Embryonic facial prominence (tissue), 1 donor: ENCODE results near the gene FNDC3B.

Experiments
- DNase-seq: peaks from one replicate; pipeline ENCODE4 v3.0.0-alpha.2; 2016; ENCODE audit errors: extremely low spot score

The FNDC3B gene

GRCh38 chr3:172310428-172310760 lies 271.0 kb downstream of the FNDC3B start:
- no peak for DNase-seq

DNA sequence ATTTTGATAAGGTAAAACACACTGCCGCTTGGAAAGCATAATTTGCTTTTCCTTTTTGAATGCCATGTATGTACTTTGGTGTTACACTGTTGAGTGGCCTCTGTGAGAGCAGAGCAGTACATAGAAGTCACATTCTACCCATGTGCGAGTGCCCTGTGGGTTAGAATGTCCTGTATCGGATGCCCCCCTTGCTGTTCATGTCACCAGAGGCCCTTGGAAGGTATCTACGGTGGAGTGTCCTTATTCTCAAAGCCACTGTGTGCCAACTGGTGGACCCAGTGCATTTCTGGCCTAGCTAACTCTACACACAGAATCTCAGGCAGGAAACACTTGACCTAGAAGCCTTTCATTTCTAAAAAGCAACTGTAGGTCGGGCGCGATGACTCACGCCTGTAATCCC lies 271.8 kb downstream of the FNDC3B start:
- DNase-seq, result no peak

DNA sequence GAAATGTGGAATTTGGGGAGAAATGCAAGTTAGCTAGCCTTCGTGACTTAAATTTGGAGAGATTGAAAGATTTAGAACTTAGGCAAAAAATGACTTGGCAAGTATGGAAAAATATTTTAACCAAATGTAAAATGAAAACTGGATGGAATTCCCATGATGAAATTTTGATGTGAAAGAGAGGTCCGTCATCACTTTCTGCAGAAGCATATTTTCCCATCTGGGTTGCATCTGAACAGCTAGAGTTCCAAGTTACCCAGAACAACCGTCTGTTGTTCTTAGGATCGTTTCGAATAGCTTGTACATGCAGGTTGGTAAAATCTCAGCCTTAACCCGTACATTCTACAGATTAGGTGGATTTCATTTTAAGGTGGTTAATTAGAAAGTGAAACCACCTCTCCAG lies 272.6 kb downstream of the FNDC3B start:
- DNase-seq, result no peak

- no peak for DNase-seq
Measured at GRCh38 chr3:172312711-172313110, 273.3 kb downstream of the FNDC3B start.

- no peak for DNase-seq
Measured at GRCh38 chr3:172313671-172314070, 274.3 kb downstream of the FNDC3B start.

DNA sequence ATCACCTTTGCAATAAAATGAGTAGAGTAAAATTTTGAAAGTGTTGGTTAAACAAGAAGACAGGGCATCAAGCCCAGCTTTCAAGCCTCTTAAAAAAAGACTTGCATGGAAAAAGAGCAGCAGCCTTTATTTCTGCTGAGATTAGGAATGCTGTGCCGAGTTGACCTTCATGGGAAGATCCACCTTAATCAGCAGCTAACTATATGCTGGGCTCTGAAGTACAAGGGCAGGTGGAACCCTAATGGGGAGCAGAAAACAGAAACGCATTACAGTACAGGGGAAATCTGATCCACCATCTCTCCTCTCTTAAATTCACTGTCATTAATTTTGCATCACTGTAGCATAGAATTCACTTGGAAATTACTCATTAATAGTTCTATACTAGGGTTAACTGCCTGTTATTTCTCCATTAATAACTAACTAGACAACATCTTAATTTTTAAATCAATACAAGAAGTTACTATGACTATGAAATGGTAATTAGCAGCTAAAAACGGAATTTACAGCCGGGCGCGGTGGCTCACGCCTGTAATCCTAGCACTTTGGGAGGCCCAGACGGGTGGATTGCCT lies 275.3 kb downstream of the FNDC3B start:
- DNase-seq, result no peak

- DNase-seq, result no peak
Measured at GRCh38 chr3:172315401-172316091, 276.2 kb downstream of the FNDC3B start.

DNA sequence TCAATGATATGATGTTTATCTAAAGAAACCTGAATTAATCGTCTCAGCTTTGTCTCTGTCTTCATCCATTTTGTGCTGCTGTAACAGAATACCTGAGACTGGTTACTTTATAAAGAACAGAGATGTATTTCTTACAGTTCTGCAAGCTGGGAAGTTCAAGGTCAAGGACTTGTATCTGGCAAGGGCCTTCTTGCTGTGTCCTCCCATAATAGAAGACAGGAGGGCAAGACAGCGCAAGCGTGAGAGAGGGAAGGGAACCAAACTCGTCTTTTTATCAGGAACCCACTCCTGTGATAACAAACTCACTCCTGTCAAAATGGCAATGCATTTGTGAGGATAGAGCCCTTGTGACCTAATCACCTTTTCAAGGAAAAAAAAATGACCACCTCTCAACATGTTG lies 277.4 kb downstream of the FNDC3B start:
- no peak for DNase-seq

- no peak for DNase-seq
Measured at GRCh38 chr3:172317481-172317880, 278.1 kb downstream of the FNDC3B start.

GRCh38 chr3:172317984-172318383 lies 278.6 kb downstream of the FNDC3B start:
- no peak for DNase-seq

- no peak for DNase-seq
Measured at GRCh38 chr3:172319595-172319994, 280.2 kb downstream of the FNDC3B start.

- no peak for DNase-seq
Measured at GRCh38 chr3:172320468-172320867, 281.1 kb downstream of the FNDC3B start.

DNA sequence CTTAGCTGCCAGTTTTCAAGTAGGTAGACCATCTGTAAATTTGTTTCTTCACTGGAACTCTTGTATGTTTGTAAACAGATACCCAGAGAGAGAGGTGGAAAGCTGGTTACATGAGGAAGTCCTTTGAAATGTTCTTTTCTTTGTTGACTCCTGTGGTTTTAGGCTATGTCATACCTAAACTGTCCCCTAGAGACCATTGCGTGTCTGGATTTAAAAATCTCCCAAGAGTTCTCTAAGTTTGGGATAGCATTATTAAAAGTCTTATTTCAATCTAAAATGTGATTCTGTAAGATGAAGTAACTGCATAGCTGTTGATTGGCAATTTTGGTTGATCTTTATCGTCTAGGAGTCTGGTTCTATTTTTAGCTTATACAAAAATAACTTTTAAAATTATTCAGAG lies 281.7 kb downstream of the FNDC3B start:
- DNase-seq, result no peak

- DNase-seq, result no peak
Measured at GRCh38 chr3:172323894-172324610, 284.7 kb downstream of the FNDC3B start.

- no peak for DNase-seq
Measured at GRCh38 chr3:172324611-172325203, 285.3 kb downstream of the FNDC3B start.

DNA sequence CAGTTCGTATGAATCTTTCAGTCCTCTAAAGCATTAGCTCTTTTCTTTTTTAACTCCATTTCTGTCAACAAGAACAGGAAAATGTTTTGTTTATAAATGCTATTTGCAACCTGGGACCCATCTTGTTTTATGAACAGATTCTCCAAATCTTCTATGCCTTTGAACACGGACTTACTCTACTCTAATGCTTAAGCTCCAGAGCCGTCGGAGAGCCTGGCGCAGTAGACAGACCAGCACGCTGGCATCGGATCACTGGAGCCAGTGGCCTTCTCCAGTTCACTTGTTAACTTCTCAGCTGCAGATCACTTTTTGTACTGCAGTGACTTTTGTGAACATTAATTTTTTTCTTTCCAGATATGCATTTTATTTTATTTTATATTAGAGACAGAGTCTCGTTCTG lies 286.1 kb downstream of the FNDC3B start:
- DNase-seq, result no peak

DNA sequence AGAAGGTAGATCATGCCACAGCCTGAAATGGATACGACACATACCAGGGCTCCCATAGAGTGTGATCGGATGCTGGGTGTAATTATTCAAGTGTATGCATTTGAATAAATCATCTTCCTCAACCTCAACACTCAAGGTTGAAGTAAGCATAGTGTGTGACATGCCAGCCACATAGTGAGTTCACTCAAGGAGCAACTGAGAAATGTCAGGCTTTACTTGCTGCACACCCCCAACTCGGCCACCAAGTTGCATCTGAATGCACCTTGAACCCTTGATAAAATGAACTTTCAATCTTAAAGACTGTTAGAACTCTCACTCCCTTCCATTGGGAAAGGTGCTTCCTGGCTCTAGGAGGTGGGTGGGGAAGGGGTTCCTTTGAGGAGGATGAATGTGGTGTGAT lies 287.6 kb downstream of the FNDC3B start:
- DNase-seq, result no peak

DNA sequence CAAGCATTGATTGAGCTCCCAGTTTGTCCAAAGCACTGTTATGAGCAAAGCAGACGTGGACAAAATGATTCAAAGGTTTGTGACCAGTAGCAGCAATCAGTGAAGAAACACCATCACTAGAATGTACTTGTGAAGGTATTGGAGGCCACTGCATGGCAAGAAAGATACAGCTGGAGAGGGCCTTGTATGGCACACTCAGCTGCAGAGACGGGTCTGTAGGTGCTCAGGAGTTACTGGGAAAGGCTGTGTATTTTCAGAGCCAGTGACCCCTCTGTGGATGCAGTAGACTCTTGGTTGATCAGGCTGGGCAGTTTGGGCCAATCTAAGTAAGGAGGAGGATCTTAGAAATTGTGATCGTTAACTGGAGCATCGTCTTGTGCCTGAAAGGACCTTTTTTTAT lies 288.9 kb downstream of the FNDC3B start:
- no peak for DNase-seq

DNA sequence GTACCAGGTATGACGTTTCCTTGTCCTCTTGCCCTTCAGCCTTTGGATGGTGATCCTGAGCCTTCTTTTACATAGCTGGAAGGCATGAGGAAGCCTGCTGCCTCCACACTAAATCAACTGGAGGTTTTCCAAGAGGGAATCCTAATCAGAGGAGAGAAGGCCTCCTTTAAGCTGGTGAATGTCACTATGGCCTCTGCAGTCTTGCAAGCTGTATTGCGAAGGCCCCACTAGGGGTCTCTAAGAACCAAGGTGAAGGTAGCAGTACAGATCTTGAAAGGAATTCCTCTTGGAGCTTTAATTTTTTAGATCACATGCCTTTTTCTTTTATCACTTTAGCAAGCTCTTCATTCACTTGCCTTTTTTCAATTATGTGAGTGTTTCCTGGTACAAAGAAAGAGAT lies 289.7 kb downstream of the FNDC3B start:
- no peak for DNase-seq

GRCh38 chr3:172330413-172330812 lies 291.0 kb downstream of the FNDC3B start:
- DNase-seq, result no peak

DNA sequence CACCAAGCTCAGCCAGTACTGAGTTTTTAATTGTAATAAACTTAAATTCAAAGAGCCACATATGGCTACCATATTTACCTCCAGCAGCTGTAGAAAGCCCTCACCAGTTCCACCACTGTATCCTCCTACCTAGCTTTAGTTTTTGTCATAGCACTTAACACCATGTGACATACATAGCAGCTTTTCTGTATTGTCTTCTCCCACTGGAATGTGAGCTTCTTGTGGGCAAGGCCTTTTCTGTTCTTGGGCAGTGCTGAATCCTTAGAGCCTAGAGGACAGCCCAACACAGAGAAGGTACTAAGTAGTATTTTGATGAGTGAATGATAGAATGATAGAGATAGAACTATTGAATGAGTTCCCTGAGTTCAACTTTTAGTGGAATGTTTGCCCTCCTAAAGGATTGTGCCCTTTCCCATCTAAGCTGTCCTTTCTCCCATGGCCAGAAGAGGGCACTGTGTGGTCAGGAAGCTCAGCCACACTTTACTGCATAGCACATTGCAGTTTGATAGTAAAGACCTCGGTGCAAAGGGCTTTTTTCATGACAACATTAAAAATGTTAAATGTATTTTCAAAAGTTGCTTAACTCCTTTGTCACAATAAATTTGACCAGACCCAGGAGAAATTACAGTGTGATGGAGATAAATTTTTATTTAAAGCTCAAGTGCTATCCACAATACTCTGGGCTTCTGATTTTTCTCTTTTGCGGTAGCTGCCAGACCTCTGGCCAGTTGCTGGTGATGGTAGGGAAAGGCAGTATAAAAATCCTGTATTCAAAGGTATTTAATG lies 293.1 kb downstream of the FNDC3B start:
- no peak for DNase-seq

DNA sequence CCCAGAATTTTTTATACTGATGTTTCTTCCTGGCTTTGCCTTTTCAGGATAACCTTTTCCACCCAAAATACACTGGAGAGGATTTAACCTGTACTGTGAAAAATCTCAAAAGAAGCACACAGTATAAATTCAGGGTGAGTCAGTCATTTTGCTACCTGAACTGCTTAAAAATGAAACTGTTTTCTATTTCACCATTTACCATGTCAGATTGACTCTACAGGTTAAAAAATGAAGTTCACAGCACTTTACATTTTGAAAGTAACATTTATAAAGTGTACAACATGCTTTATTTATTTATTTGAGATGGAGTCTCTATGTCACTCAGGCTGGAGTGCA lies 293.6 kb downstream of the FNDC3B start:
- no peak for DNase-seq
